Hepatocyte (in vitro differentiated cells): Measurements from ENCODE around the gene FSCN2. TPM values are rescaled to one million over a fixed set of nuclear protein-coding genes. Genes with fewer than 3 reads are reported as not detected.

Experiments
- DNase-seq: peaks from one replicate; pipeline ENCODE4 v3.0.0-alpha.2; 2016; ENCODE audit warnings: low spot score
- H2AFZ ChIP-seq: fragments of 200-600 bp; sonication (generic); 2 replicates; pipeline ENCODE4 v1.6.0; 2016; ENCODE audit warnings: antibody characterized with exemption, mild to moderate bottlenecking
- H3K27ac ChIP-seq: fragments of 200-600 bp; sonication (generic); 2 replicates; pipeline ENCODE4 v1.5.1; 2016; ENCODE audit warnings: mild to moderate bottlenecking
- H3K27me3 ChIP-seq: fragments of 200-600 bp; sonication (generic); 2 replicates; pipeline ENCODE4 v1.6.1; 2016
- H3K36me3 ChIP-seq: fragments of 200-600 bp; sonication (generic); replicated peaks from 2 replicates; pipeline ENCODE4 v1.5.1; 2016; ENCODE audit warnings: low read depth; ENCODE audit not compliant: insufficient read depth
- H3K4me1 ChIP-seq: fragments of 200-600 bp; sonication (generic); 2 replicates; pipeline ENCODE4 v1.5.1; 2016; ENCODE audit warnings: mild to moderate bottlenecking, moderate library complexity; ENCODE audit not compliant: insufficient read depth
- H3K4me2 ChIP-seq: fragments of 200-600 bp; sonication (generic); 2 replicates; pipeline ENCODE4 v1.6.0; 2016
- H3K4me3 ChIP-seq: fragments of 200-600 bp; sonication (generic); 2 replicates; pipeline ENCODE4 v1.5.1; 2016; ENCODE audit warnings: mild to moderate bottlenecking
- H3K79me2 ChIP-seq: fragments of 200-600 bp; sonication (generic); 2 replicates; pipeline ENCODE4 v1.6.0; 2017; ENCODE audit warnings: mild to moderate bottlenecking
- H3K9me2 ChIP-seq: fragments of 200-600 bp; sonication (generic); replicated peaks from 2 replicates; pipeline ENCODE4 v1.6.0; 2017; ENCODE audit warnings: mild to moderate bottlenecking; ENCODE audit not compliant: insufficient read depth
- H3K9me3 ChIP-seq: fragments of 200-600 bp; sonication (generic); 2 replicates; pipeline ENCODE4 v1.5.1; 2016; ENCODE audit warnings: low read depth, mild to moderate bottlenecking
- H4K20me1 ChIP-seq: fragments of 200-600 bp; sonication (generic); 2 replicates; pipeline ENCODE4 v1.6.0; 2016; ENCODE audit warnings: mild to moderate bottlenecking; ENCODE audit not compliant: insufficient read depth, poor library complexity, severe bottlenecking
- CTCF ChIP-seq: fragments of 200-600 bp; sonication (generic); IDR thresholded peaks from 2 replicates; pipeline ENCODE4 v1.5.1; 2016; ENCODE audit warnings: antibody characterized with exemption, mild to moderate bottlenecking; ENCODE audit not compliant: poor library complexity
- EZH2 ChIP-seq: fragments of 200-600 bp; sonication (generic); IDR thresholded peaks from 2 replicates; pipeline ENCODE4 v1.6.1; 2016; ENCODE audit warnings: antibody characterized with exemption, mild to moderate bottlenecking, borderline replicate concordance
- EZH2phosphoT487 ChIP-seq: fragments of 200-600 bp; sonication (generic); IDR thresholded peaks from one replicate; pipeline ENCODE4 v1.6.1; 2018; ENCODE audit warnings: antibody characterized with exemption, mild to moderate bottlenecking, low read depth, moderate library complexity; ENCODE audit not compliant: unreplicated experiment, severe bottlenecking
- WGBS: methylation state at CpG from one replicate; pipeline ENCODE4 v1.1.6; 2016; ENCODE audit warnings: low lambda C conversion rate; ENCODE audit errors: missing lambda C conversion rate; 5-methylcytosine and 5-hydroxymethylcytosine counted together
- polyA plus RNA-seq: library from polyadenylated mRNA; unstranded; fragments of >200 nt; fragmentation: Nextera tagmentation; extraction: Ambion mirVana; gene quantifications from 2 replicates; pipeline ENCODE4 v1.2.1, GENCODE V29; 2016
- small RNA-seq: library from RNA; depleted of rRNA; stranded (forward); fragments of <200 nt; gene quantifications from one replicate; pipeline ENCODE3, GENCODE V24; 2014
- total RNA-seq: library from RNA; depleted of rRNA; stranded (reverse); fragments of >200 nt; gene quantifications from 2 replicates; pipeline ENCODE4 v1.2.3, GENCODE V29; 2014

Gene FSCN2
- total and polyA plus RNA-seq, 2 experiments from 2014 or later = 0.40 to 3.7 TPM

DNA sequence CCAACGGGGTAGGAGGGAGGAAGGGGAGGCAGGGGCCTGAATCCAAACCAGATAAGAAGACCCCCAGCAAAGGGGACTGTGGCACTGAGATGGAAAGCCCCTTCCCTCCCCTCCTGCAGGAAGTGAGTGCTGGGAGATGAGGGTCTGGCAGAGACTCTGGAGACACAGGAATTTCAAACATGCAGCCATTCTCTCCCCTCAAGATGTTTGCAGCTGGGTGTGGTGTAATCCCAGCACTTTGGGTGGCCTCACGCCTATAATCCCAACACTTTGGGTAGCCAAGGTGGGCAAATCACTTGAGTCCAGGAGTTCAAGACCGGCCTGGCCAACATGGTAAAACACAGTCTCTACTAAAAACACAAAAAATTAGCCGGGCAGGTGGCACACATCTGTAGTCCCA lies 57.9 kb downstream of the FSCN2 start:
- H3K36me3 ChIP-seq = no peaks in the 10 kb centered on the region
- 88% methylated on average over 4 of the region's 4 CpGs for WGBS
- DNase-seq = no peak

More for the DNA sequence above, 57.9 kb downstream of the FSCN2 start:
- TF ChIP-seq EZH2phosphoT487 = no peak
- TF ChIP-seq EZH2 = no peak
- TF ChIP-seq CTCF = no peak
- H2AFZ ChIP-seq = no peak overlapping the region
- peaks cover 2% of the 10 kb centered on the region for H4K20me1 ChIP-seq
- H3K9me2 ChIP-seq = no peaks in the 10 kb centered on the region
- no peak overlapping the region for H3K27ac ChIP-seq
- no peaks in the 10 kb centered on the region for H3K27me3 ChIP-seq
- H3K4me1 ChIP-seq = peaks cover 3% of the 10 kb centered on the region
- H3K4me3 ChIP-seq = no peak overlapping the region
- no peaks in the 10 kb centered on the region for H3K9me3 ChIP-seq
- no peak overlapping the region for H3K4me2 ChIP-seq
- peaks cover 8% of the 10 kb centered on the region for H3K79me2 ChIP-seq

Small RNAs within 50 kb of the gene (small RNA-seq; reads per million reads assigned to genes)
- gene RF00019 = not detected

Other genes with a start within 250 kb of the FSCN2 start
- gene SLC38A10, start 233.1 kb upstream of the FSCN2 start, total RNA-seq = 71.3 and 91.4 TPM in 2 replicates
- gene SLC38A10, start 233.1 kb upstream of the FSCN2 start, polyA plus RNA-seq = 123 and 124 TPM in 2 replicates
- 6.6 and 8.6 TPM in 2 replicates for gene BAHCC1, start 132.9 kb upstream of the FSCN2 start, total RNA-seq
- 6.4 and 7.9 TPM in 2 replicates for gene BAHCC1, start 132.9 kb upstream of the FSCN2 start, polyA plus RNA-seq
- gene ACTG1, start 15.6 kb upstream of the FSCN2 start, total RNA-seq = 3,207 and 3,298 TPM in 2 replicates
- gene ACTG1, start 15.6 kb upstream of the FSCN2 start, polyA plus RNA-seq = 2,719 and 2,832 TPM in 2 replicates
- 18.3 and 20.9 TPM in 2 replicates for gene FAAP100, start 24.0 kb downstream of the FSCN2 start, total RNA-seq
- gene FAAP100, start 24.0 kb downstream of the FSCN2 start, polyA plus RNA-seq = 30.7 and 34.4 TPM in 2 replicates
- gene NPLOC4, start 108.7 kb downstream of the FSCN2 start, total RNA-seq = 48.2 and 54.6 TPM in 2 replicates
- gene NPLOC4, start 108.7 kb downstream of the FSCN2 start, polyA plus RNA-seq = 53.7 and 56.1 TPM in 2 replicates
- 1.4 and 3.5 TPM in 2 replicates for gene TSPAN10, start 108.8 kb downstream of the FSCN2 start, total RNA-seq
- gene TSPAN10, start 108.8 kb downstream of the FSCN2 start, polyA plus RNA-seq = 12.0 and 15.2 TPM in 2 replicates
- gene PDE6G, start 128.2 kb downstream of the FSCN2 start, total RNA-seq = 0.87 and 2.1 TPM in 2 replicates
- gene PDE6G, start 128.2 kb downstream of the FSCN2 start, polyA plus RNA-seq = 0.37 and 0.83 TPM in 2 replicates
- gene OXLD1, start 138.2 kb downstream of the FSCN2 start, total RNA-seq = 22.3 and 37.8 TPM in 2 replicates
- 39.8 and 55.2 TPM in 2 replicates for gene OXLD1, start 138.2 kb downstream of the FSCN2 start, polyA plus RNA-seq
- 8.3 and 9.1 TPM in 2 replicates for gene CCDC137, start 138.4 kb downstream of the FSCN2 start, total RNA-seq
- 20.5 and 23.0 TPM in 2 replicates for gene CCDC137, start 138.4 kb downstream of the FSCN2 start, polyA plus RNA-seq
- gene ARL16, start 155.4 kb downstream of the FSCN2 start, total RNA-seq = 34.2 and 38.8 TPM in 2 replicates
- gene ARL16, start 155.4 kb downstream of the FSCN2 start, polyA plus RNA-seq = 64.6 and 70.6 TPM in 2 replicates
- 47.3 and 59.2 TPM in 2 replicates for gene HGS, start 155.6 kb downstream of the FSCN2 start, total RNA-seq
- gene HGS, start 155.6 kb downstream of the FSCN2 start, polyA plus RNA-seq = 128 and 142 TPM in 2 replicates
- gene MRPL12, start 175.0 kb downstream of the FSCN2 start, total RNA-seq = 24.5 and 37.0 TPM in 2 replicates
- gene MRPL12, start 175.0 kb downstream of the FSCN2 start, polyA plus RNA-seq = 94.6 and 96.1 TPM in 2 replicates
- gene SLC25A10, start 183.9 kb downstream of the FSCN2 start, total RNA-seq = 27.5 and 31.3 TPM in 2 replicates
- 34.8 and 53.2 TPM in 2 replicates for gene SLC25A10, start 183.9 kb downstream of the FSCN2 start, polyA plus RNA-seq